A673 (cell line): Measurements from ENCODE around the gene YTHDC1.
"Not testable (repeated sequence)": the region's sequence is repeated elsewhere in the genome, so short reads cannot be mapped to it uniquely, and the experiment has no call there.

Experiments used
- EZH2 ChIP-seq: fragments of 200-600 bp; sonication (generic); IDR thresholded peaks from 2 replicates; pipeline ENCODE4 v1.6.1; 2017; ENCODE audit warnings: borderline replicate concordance, low read depth, mild to moderate bottlenecking, mixed read lengths, antibody characterized with exemption, low read length; ENCODE audit not compliant: poor library complexity, severe bottlenecking
- TF ChIP-seq, protein P1 (sequence below): fragments of 300-800, 200-600 bp; sonication (generic); conservative IDR thresholded peaks from 2 replicates; pipeline ENCODE4 v1.5.1; 2017; ENCODE audit warnings: low read depth, mild to moderate bottlenecking, antibody characterized with exemption, low read length, moderate library complexity, mixed read lengths

DNA sequence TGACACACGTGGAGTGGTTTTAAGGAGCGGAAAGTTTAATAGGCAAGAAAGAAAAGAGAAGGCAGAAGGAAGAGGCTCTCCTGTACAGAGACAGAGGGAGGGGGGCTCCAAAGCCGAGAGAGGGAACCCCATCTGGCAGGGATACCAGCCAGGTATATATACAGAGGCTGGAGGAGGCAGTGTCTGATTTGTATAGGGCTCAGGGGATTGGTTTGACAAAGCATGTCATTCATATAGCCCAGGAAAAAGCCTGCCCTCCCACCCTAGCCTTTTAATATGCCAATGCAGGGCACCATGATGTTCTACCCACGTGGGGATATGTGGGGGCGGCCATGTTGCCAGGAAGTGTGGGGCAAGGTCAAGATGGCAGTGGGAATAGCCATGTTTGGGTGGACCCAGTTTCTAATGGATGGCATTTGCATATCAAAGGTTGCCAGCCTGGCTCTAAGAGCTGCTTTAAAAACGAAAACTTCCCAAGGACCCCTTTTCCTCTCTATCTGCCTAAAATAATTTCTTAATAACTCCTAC is 39.6 kb upstream of the YTHDC1 start:
- TF ChIP-seq, protein P1, sequence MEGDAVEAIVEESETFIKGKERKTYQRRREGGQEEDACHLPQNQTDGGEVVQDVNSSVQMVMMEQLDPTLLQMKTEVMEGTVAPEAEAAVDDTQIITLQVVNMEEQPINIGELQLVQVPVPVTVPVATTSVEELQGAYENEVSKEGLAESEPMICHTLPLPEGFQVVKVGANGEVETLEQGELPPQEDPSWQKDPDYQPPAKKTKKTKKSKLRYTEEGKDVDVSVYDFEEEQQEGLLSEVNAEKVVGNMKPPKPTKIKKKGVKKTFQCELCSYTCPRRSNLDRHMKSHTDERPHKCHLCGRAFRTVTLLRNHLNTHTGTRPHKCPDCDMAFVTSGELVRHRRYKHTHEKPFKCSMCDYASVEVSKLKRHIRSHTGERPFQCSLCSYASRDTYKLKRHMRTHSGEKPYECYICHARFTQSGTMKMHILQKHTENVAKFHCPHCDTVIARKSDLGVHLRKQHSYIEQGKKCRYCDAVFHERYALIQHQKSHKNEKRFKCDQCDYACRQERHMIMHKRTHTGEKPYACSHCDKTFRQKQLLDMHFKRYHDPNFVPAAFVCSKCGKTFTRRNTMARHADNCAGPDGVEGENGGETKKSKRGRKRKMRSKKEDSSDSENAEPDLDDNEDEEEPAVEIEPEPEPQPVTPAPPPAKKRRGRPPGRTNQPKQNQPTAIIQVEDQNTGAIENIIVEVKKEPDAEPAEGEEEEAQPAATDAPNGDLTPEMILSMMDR, result not testable (repeated sequence)
- not testable (repeated sequence) for TF ChIP-seq EZH2
